ENCODE results near the gene THSD7B.

DNA sequence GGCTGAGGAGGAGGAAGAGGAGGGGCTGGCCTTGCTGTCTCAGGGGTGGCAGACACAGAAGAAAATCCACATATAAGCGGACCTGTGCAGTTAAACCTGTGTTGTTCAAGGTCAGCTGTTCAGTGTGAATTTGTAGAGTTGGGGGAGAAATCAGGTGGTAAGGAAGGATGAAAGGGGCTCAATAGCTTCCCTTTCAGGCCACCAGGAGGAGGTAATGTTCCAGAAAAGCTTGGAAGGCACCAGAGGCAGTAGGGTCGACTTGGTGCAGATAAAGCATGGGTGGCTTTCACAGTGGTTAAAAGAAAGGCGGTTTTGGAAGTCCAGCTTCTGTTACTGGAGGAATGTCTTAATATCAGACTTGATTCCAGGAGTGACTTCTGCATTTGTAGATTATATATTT is 167.4 kb downstream of the THSD7B start:
- TF ChIP-seq, protein P1, sequence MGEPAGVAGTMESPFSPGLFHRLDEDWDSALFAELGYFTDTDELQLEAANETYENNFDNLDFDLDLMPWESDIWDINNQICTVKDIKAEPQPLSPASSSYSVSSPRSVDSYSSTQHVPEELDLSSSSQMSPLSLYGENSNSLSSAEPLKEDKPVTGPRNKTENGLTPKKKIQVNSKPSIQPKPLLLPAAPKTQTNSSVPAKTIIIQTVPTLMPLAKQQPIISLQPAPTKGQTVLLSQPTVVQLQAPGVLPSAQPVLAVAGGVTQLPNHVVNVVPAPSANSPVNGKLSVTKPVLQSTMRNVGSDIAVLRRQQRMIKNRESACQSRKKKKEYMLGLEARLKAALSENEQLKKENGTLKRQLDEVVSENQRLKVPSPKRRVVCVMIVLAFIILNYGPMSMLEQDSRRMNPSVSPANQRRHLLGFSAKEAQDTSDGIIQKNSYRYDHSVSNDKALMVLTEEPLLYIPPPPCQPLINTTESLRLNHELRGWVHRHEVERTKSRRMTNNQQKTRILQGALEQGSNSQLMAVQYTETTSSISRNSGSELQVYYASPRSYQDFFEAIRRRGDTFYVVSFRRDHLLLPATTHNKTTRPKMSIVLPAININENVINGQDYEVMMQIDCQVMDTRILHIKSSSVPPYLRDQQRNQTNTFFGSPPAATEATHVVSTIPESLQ (CRISPR knock-in tag; IDR thresholded peaks at IDR 0.05): no peak
- TF ChIP-seq NR3C1 (CRISPR knock-in tag; IDR thresholded peaks at IDR 0.05) (no peak), POU5F1 (IDR thresholded peaks at IDR 0.05; ENCODE audit: borderline replicate concordance, low read depth, low read length, partially characterized antibody) (no peak), ZNF766 (CRISPR knock-in tag; conservative IDR thresholded peaks at IDR 0.05) (no peak), HNRNPLL (IDR thresholded peaks at IDR 0.05; ENCODE audit: low read depth, low read length, poor library complexity, severe bottlenecking) (no peak), SRSF1 (IDR thresholded peaks at IDR 0.05; ENCODE audit: low read depth, low read length) (no peak), CEBPB (tag; IDR thresholded peaks at IDR 0.05) (no peak), HIVEP1 (CRISPR knock-in tag; IDR thresholded peaks at IDR 0.05) (no peak)
- TF ChIP-seq, protein P2, sequence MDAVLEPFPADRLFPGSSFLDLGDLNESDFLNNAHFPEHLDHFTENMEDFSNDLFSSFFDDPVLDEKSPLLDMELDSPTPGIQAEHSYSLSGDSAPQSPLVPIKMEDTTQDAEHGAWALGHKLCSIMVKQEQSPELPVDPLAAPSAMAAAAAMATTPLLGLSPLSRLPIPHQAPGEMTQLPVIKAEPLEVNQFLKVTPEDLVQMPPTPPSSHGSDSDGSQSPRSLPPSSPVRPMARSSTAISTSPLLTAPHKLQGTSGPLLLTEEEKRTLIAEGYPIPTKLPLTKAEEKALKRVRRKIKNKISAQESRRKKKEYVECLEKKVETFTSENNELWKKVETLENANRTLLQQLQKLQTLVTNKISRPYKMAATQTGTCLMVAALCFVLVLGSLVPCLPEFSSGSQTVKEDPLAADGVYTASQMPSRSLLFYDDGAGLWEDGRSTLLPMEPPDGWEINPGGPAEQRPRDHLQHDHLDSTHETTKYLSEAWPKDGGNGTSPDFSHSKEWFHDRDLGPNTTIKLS (IDR thresholded peaks at IDR 0.05; ENCODE audit: borderline replicate concordance, low read depth): no peak
- TF ChIP-seq, protein P3, sequence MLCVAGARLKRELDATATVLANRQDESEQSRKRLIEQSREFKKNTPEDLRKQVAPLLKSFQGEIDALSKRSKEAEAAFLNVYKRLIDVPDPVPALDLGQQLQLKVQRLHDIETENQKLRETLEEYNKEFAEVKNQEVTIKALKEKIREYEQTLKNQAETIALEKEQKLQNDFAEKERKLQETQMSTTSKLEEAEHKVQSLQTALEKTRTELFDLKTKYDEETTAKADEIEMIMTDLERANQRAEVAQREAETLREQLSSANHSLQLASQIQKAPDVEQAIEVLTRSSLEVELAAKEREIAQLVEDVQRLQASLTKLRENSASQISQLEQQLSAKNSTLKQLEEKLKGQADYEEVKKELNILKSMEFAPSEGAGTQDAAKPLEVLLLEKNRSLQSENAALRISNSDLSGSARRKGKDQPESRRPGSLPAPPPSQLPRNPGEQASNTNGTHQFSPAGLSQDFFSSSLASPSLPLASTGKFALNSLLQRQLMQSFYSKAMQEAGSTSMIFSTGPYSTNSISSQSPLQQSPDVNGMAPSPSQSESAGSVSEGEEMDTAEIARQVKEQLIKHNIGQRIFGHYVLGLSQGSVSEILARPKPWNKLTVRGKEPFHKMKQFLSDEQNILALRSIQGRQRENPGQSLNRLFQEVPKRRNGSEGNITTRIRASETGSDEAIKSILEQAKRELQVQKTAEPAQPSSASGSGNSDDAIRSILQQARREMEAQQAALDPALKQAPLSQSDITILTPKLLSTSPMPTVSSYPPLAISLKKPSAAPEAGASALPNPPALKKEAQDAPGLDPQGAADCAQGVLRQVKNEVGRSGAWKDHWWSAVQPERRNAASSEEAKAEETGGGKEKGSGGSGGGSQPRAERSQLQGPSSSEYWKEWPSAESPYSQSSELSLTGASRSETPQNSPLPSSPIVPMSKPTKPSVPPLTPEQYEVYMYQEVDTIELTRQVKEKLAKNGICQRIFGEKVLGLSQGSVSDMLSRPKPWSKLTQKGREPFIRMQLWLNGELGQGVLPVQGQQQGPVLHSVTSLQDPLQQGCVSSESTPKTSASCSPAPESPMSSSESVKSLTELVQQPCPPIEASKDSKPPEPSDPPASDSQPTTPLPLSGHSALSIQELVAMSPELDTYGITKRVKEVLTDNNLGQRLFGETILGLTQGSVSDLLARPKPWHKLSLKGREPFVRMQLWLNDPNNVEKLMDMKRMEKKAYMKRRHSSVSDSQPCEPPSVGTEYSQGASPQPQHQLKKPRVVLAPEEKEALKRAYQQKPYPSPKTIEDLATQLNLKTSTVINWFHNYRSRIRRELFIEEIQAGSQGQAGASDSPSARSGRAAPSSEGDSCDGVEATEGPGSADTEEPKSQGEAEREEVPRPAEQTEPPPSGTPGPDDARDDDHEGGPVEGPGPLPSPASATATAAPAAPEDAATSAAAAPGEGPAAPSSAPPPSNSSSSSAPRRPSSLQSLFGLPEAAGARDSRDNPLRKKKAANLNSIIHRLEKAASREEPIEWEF (CRISPR knock-in tag; IDR thresholded peaks at IDR 0.05): no peak
- TF ChIP-seq, protein P4, sequence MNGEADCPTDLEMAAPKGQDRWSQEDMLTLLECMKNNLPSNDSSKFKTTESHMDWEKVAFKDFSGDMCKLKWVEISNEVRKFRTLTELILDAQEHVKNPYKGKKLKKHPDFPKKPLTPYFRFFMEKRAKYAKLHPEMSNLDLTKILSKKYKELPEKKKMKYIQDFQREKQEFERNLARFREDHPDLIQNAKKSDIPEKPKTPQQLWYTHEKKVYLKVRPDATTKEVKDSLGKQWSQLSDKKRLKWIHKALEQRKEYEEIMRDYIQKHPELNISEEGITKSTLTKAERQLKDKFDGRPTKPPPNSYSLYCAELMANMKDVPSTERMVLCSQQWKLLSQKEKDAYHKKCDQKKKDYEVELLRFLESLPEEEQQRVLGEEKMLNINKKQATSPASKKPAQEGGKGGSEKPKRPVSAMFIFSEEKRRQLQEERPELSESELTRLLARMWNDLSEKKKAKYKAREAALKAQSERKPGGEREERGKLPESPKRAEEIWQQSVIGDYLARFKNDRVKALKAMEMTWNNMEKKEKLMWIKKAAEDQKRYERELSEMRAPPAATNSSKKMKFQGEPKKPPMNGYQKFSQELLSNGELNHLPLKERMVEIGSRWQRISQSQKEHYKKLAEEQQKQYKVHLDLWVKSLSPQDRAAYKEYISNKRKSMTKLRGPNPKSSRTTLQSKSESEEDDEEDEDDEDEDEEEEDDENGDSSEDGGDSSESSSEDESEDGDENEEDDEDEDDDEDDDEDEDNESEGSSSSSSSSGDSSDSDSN (IDR thresholded peaks at IDR 0.05; ENCODE audit: borderline replicate concordance in 1 of 2, low read depth in 2 of 2, low read length in 2 of 2): no peak
- TF ChIP-seq, protein P5, sequence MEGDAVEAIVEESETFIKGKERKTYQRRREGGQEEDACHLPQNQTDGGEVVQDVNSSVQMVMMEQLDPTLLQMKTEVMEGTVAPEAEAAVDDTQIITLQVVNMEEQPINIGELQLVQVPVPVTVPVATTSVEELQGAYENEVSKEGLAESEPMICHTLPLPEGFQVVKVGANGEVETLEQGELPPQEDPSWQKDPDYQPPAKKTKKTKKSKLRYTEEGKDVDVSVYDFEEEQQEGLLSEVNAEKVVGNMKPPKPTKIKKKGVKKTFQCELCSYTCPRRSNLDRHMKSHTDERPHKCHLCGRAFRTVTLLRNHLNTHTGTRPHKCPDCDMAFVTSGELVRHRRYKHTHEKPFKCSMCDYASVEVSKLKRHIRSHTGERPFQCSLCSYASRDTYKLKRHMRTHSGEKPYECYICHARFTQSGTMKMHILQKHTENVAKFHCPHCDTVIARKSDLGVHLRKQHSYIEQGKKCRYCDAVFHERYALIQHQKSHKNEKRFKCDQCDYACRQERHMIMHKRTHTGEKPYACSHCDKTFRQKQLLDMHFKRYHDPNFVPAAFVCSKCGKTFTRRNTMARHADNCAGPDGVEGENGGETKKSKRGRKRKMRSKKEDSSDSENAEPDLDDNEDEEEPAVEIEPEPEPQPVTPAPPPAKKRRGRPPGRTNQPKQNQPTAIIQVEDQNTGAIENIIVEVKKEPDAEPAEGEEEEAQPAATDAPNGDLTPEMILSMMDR (IDR thresholded peaks at IDR 0.05 in 2 of 3, conservative IDR thresholded peaks at IDR 0.05 in 1 of 3; ENCODE audit: insufficient read depth in 2 of 3, low read depth in 1 of 3, low read length in 3 of 3): peak in 1 of 3 experiments; percentile 14; a peak in 1 of 6 replicates

Measured in K562 (cell line).